Osteoblast (primary cell): ENCODE measurements around the gene PCGF1. TPM values are rescaled to one million over a fixed set of nuclear protein-coding genes. Genes with fewer than 3 reads are reported as not detected.

Source experiments
- DNase-seq: peaks from one replicate; pipeline ENCODE4 v3.0.0; 2011; ENCODE audit warnings: low spot score, mixed read lengths; ENCODE audit not compliant: insufficient read length; ENCODE audit errors: missing footprints
- H2AFZ ChIP-seq: 2 replicates; pipeline ENCODE4 v1.6.0; 2011; ENCODE audit warnings: mild to moderate bottlenecking, low read length
- H3K27ac ChIP-seq: 2 replicates; pipeline ENCODE4 v1.5.1; 2011; ENCODE audit warnings: mild to moderate bottlenecking, low read depth, low read length, moderate library complexity
- H3K27me3 ChIP-seq: 2 replicates; pipeline ENCODE4 v1.6.0; 2012; ENCODE audit warnings: mild to moderate bottlenecking, control low read depth, inconsistent platforms, low read length, moderate library complexity; ENCODE audit not compliant: insufficient read depth
- H3K36me3 ChIP-seq: 2 replicates; pipeline ENCODE4 v1.5.1; 2011; ENCODE audit warnings: mild to moderate bottlenecking, low read length, control low read depth, moderate library complexity; ENCODE audit not compliant: insufficient read depth
- H3K4me1 ChIP-seq: 2 replicates; pipeline ENCODE4 v1.5.1; 2011; ENCODE audit warnings: mild to moderate bottlenecking, low read length, control low read depth, moderate library complexity; ENCODE audit not compliant: insufficient read depth
- H3K4me2 ChIP-seq: 2 replicates; pipeline ENCODE4 v1.6.0; 2011; ENCODE audit warnings: mild to moderate bottlenecking, low read length; ENCODE audit not compliant: insufficient read depth
- H3K4me3 ChIP-seq: fragments of 200-600 bp; sonication (generic); 3 replicates; pipeline ENCODE4 v1.5.1; 2012; ENCODE audit warnings: mild to moderate bottlenecking, low read length, inconsistent platforms; ENCODE audit not compliant: insufficient read depth
- H3K79me2 ChIP-seq: 2 replicates; pipeline ENCODE4 v1.6.0; 2012; ENCODE audit warnings: mild to moderate bottlenecking, low read length, control low read depth, inconsistent platforms; ENCODE audit not compliant: insufficient read depth
- H3K9me3 ChIP-seq: 2 replicates; pipeline ENCODE4 v1.5.1; 2011; ENCODE audit warnings: low read depth, low read length, control low read depth
- H4K20me1 ChIP-seq: 2 replicates; pipeline ENCODE4 v1.6.0; 2012; ENCODE audit warnings: mild to moderate bottlenecking, low read length, control low read depth; ENCODE audit not compliant: insufficient read depth
- CTCF ChIP-seq: IDR thresholded peaks from 2 replicates; pipeline ENCODE4 v1.5.1; 2011; ENCODE audit warnings: mild to moderate bottlenecking, low read depth, low read length, moderate library complexity; ENCODE audit errors: extremely low read depth
- total RNA-seq: library from RNA; depleted of rRNA; stranded (reverse); fragments of >200 nt; gene quantifications from 2 replicates; pipeline ENCODE4 v1.2.3, GENCODE V29; 2012

Gene PCGF1
- total RNA-seq, 1 donor, result 22.4 TPM

- H4K20me1 ChIP-seq, result peaks cover 16% of the 10 kb centered on the region
- no peak for TF ChIP-seq CTCF
- H2AFZ ChIP-seq, result peak overlapping the region; percentile 80
- no peaks in the 10 kb centered on the region for H3K27me3 ChIP-seq
- H3K27ac ChIP-seq, result peak overlapping the region; percentile 93
- DNase-seq, result peak; percentile 66
- H3K4me1 ChIP-seq, result peaks cover 29% of the 10 kb centered on the region
- H3K4me3 ChIP-seq, result peak overlapping the region; percentile 93
- peak overlapping the region; percentile 99 for H3K4me2 ChIP-seq
- peaks cover 42% of the 10 kb centered on the region for H3K36me3 ChIP-seq
- H3K9me3 ChIP-seq, result no peaks in the 10 kb centered on the region
- peaks cover 47% of the 10 kb centered on the region for H3K79me2 ChIP-seq
Observed at GRCh38 chr2:74528600-74529356, 21.3 kb upstream of the PCGF1 start.

DNA sequence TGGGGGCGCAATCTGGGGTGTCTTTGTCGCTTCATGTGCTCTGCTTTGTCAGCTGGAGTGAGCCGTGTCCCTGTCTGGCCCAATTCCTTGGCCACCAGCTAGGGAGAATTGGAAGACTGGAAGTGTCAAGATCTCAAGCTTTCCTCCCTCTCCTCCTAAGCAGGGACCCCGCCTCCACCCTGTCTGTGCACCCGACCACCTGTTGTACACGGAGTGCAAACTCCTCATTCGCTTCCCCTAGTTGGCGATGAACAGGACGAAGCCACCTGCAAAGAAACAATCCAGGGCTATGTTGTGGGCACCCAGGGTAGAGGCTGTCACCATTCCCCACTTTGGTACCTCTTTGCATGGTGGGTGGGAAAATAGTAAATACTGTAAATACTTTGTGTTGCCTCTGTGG, 20.2 kb upstream of the PCGF1 start:
- Histone ChIP-seq H3K4me3 (no peak overlapping the region), H3K4me2 (no peak overlapping the region), H3K9me3 (no peaks in the 10 kb centered on the region), H4K20me1 (peaks cover 16% of the 10 kb centered on the region), H3K36me3 (peaks cover 31% of the 10 kb centered on the region), H3K27ac (no peak overlapping the region), H3K79me2 (peaks cover 47% of the 10 kb centered on the region), H3K4me1 (peaks cover 29% of the 10 kb centered on the region), H3K27me3 (no peaks in the 10 kb centered on the region), H2AFZ (no peak overlapping the region)
- TF ChIP-seq CTCF, result no peak
- DNase-seq, result no peak

GRCh38 chr2:74526649-74527230, 19.2 kb upstream of the PCGF1 start:
- Histone ChIP-seq H3K27ac (no peak overlapping the region), H3K27me3 (no peaks in the 10 kb centered on the region), H3K4me3 (no peak overlapping the region), H3K79me2 (peaks cover 44% of the 10 kb centered on the region), H3K36me3 (peaks cover 27% of the 10 kb centered on the region), H3K4me2 (no peak overlapping the region), H3K4me1 (peaks cover 27% of the 10 kb centered on the region), H4K20me1 (peaks cover 16% of the 10 kb centered on the region), H3K9me3 (no peaks in the 10 kb centered on the region), H2AFZ (no peak overlapping the region)
- DNase-seq, result peak; percentile 54
- TF ChIP-seq CTCF, result no peak
